NCI-H2029 treated with DMSO at 0.1 percent for 48 hours (cell line): ENCODE results near the gene IFNA6.
"Not testable (repeated sequence)": the region's sequence is repeated elsewhere in the genome, so short reads cannot be mapped to it uniquely, and the experiment has no call there.

Experiments used
- DNase-seq: peaks from one replicate; lab custom pipeline; 2025; lab: John Stamatoyannopoulos, UW

Gene IFNA6

DNA sequence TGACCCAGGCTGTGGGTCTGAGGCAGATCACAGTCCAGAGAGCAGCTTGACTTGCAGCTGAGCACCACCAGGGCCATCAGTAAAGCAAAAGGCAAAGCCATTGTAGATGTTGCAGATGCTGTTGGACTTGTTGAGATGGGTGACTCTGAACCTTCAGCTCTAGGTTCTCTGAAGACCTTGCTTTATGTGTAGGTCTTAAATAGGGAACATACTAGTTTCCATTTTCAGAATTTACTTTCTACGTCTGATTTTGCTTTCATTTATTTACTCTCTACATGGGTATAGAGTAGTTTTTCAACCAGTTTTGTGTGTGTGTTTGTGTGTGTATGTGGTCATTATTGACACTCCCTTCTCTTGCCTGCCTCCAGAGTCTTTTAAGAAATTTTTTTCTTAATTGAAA is at the start of gene IFNA6:
TSS of gene IFNA6 (minus strand) at position 101 of the 400 bp plus-strand sequence. CDS start at position 101, 0 bp downstream.
- no peak for DNase-seq

DNA sequence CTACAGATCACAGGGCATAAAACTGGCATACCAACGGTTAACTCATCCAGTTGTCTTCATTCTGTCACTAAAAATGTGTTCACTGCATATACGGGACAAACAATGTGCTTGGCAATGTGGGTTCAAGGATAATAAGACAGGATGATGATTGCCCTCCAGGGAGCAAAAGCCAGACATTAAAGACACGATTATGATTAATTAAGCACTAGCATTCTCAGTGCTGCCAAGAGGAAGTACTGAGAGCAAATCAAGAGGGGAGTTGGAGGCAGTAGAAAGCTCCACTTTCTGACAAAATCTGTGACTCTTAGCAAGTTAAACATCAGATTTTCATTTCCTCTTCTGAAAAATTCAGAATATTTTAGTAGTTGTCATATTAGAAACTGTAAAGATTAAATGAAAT is 49.3 kb upstream of the IFNA6 start:
- no peak for DNase-seq

GRCh38 chr9:21398955-21399489 is 48.3 kb upstream of the IFNA6 start:
- DNase-seq = no peak

GRCh38 chr9:21395778-21396717 is 45.4 kb upstream of the IFNA6 start:
- DNase-seq = no peak

GRCh38 chr9:21392270-21392669 is 41.6 kb upstream of the IFNA6 start:
- DNase-seq = no peak

GRCh38 chr9:21385131-21385670 is 34.5 kb upstream of the IFNA6 start, which contains the start of gene IFNA2:
TSS of gene IFNA2 (minus strand) at chr9:21385398. CDS start at chr9:21385329, 69 bp downstream.
- no peak for DNase-seq

DNA sequence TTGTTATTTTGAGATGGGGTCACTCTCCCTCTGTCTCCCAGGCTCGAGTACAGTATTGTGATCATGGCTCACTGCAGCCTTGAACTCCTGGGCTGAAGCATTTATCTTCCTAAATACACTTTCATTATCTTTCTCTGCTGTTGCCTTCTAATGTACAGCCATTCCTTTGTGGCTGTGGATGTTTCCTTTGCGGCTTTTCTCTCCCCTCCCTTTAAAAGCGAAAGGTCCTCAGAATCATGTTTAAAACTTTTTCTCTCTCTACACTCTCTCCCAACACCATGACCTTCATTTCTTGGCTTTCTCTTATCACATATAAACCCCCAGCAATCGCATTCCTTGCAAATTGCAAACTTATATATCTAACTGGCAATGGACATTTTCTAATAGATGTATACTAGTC is 32.9 kb upstream of the IFNA6 start:
- no peak for DNase-seq

- DNase-seq = no peak
Measured at GRCh38 chr9:21381448-21382339, 31.0 kb upstream of the IFNA6 start.

DNA sequence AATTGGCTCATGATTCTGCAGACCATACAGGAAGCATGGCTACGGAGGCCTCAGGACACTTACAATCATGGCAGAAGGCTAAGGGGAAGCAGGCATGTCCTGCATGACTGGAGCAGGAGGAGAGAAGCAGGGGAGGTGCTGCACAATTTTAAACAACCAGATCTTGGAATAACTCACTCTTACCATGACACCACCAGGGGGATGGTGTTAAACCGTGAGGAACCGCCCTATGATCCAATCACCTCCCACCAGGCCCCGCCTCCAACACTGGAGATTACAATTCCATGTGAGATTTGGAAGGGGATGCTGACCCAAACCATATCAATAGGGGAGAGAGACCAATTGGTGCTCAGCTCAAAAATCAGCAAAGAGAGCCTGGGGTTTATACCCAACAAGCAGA is 20.8 kb upstream of the IFNA6 start:
- not testable (repeated sequence) for DNase-seq

- no peak for DNase-seq
Measured at GRCh38 chr9:21367957-21368356, 17.3 kb upstream of the IFNA6 start, which contains the start of gene IFNA13. TSS of gene IFNA13 (minus strand) at chr9:21368057. CDS start at chr9:21368010, 47 bp downstream.

GRCh38 chr9:21367169-21367568 is 16.5 kb upstream of the IFNA6 start:
- DNase-seq = not testable (repeated sequence)

DNA sequence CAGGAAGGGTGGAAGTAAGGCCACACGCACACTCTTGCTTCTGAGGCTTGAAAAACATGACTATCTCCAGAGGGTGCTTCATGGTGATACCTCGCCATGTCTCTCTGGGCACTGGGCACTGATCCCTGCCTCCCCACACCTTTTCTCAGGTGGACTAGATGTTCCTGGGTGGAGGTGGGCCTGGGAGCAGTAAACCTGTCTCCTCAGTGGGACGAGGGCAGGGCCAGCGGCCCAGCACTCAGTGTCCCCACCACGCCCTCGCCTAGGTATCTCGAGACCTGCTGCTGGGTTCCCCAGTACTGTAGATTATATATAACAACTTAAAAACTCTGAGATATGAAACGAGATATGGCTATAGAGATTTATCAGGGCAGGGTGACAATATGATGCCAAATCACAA is 11.6 kb upstream of the IFNA6 start:
- DNase-seq = no peak

GRCh38 chr9:21357479-21358460 is 7.1 kb upstream of the IFNA6 start:
- no peak for DNase-seq

GRCh38 chr9:21348430-21348970 is 2.2 kb downstream of the IFNA6 start:
- no peak for DNase-seq

DNA sequence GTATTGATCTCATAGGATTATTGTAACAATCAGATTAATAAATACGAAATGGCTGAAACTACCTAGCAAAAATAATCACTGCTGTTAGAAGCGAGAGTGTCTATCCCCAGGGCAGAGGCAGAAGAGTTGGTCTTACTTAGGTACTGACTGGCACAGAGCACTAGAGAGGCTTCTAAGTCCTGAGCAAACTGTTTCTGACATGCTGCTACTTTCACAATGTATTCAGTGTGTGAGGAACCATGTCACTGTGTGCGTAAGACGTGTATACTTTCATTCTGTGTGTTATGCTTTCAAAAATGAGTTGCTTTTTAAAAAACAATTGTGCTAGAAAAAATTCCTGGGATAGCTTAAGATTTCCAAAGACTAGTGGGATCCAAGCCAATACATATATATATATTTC is 10.0 kb downstream of the IFNA6 start:
- DNase-seq = no peak

DNA sequence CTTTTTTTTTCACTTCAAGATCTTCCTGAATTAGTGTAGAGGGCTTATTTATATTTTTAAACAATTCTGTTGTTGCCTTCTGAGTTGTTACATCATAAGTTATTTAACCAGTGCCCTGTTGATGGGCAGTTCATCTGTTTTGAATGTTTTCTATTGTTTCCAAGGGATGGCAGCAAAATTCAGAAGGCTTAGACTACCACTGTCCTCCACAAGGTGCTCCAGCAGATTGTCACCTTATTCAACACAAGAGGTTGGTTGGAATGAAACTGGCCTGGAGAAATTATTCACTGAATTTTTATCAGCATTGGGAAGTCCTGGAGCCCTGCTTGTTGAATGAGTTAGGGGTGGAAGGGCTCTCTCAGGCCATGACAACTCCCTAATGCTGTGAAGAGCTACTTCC is 14.2 kb downstream of the IFNA6 start:
- DNase-seq = no peak

DNA sequence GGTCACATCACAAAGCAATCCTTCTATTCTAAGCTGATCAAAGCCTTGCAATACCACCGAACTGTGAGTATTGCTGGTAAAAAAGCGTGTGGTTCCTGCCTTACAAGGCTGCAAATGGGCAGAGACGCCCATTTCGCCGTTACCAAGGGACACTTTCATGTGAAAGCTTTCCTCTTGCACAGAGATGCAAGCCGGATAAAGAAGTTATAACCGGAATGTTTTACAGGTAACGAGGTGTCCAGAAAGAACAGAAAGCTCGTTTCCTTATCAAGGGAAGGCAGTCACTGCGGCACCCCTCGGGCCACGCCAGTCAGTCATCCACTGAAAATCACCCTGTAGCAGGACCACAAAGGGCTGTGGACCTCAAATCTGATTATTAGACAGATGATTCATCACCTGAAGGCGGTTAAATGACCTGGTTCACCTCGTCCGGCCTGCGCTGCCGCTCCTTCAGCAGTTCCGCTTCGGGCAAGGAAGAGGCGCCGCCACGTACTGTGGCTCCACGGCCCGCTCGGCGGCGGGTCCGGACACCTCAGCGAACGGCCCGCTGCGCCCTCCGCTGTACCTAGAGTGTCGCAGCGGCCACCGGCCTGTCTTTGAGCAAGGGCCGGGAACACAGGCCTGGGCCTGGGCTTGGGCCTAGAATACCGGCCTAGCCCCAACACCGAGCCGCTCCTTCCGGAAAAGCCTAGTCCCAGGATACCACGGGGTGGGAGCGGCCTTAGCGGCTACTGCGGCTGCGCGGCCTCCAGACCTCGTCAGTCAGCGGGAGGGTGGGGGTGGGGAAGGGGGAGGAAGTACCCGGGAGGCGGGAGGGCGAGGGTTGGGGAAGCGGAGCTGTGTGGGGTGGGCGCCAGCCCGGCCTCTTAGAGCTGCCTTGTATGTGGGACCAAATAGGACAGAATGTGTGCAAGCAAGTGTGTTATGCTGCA is 15.7 kb downstream of the IFNA6 start, which contains the start of gene KLHL9:
TSS of gene KLHL9 (minus strand) at position 704 of the 932 bp plus-strand sequence. CDS start at position 159, 545 bp downstream.
- DNase-seq = peak; percentile 63

- DNase-seq = no peak
Measured at GRCh38 chr9:21333226-21333625, 17.5 kb downstream of the IFNA6 start.
